ENCODE measurements around the gene CRYGN. TPM values are rescaled to one million over a fixed set of nuclear protein-coding genes. Genes with fewer than 3 reads are reported as not detected.

CRYGN gene
- total RNA-seq, 1 donor from 2014 or later = not detected

DNA sequence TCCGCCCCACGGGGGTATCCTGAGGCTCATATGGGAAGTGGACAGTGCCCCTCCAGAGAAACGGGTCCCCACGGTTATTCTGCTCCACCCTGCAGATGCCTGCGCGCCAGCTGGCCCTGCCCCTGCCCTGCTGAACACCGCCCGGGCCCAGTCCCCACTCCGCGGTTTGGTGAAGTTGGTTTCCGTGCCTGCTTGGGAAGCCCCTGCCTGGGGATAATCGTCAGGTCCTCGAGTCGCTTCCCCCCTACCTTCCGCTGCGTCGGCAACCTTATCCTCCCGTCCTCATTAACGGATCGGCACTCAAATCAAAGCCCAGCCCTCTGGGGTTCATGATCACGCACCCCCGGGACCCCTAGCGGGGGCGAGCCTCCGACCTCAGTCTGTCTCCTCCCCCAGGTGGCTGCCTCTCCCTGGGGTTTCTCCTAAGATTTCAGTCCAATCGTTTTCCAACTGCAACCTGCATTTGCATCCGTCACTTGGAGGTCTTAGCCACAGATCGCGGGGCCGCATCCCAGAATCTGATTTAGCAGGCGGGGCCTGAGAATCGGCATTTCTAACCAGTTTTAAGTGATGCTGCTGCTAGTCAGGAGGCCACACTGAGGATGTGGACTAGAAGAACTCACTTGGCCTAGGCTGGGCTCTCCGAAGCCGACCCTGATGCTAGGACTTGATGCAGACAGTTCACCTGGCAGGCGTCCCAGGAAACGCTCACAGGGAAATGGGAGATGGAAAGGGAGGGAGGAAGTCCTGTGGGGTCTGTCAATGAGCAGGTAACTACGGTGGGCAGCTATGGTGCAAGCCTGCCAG lies 57.7 kb downstream of the CRYGN start:
- no peaks in the 10 kb centered on the region for H3K9me3 Mint-ChIP-seq
- peak; percentile 25 for ATAC-seq (ENCODE audit: low read depth)
- TF ChIP-seq, protein P1, sequence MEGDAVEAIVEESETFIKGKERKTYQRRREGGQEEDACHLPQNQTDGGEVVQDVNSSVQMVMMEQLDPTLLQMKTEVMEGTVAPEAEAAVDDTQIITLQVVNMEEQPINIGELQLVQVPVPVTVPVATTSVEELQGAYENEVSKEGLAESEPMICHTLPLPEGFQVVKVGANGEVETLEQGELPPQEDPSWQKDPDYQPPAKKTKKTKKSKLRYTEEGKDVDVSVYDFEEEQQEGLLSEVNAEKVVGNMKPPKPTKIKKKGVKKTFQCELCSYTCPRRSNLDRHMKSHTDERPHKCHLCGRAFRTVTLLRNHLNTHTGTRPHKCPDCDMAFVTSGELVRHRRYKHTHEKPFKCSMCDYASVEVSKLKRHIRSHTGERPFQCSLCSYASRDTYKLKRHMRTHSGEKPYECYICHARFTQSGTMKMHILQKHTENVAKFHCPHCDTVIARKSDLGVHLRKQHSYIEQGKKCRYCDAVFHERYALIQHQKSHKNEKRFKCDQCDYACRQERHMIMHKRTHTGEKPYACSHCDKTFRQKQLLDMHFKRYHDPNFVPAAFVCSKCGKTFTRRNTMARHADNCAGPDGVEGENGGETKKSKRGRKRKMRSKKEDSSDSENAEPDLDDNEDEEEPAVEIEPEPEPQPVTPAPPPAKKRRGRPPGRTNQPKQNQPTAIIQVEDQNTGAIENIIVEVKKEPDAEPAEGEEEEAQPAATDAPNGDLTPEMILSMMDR (IDR thresholded peaks at IDR 0.05) = no peak
- H3K4me3 Mint-ChIP-seq = peak overlapping the region; percentile 75
- DNase-seq = no peak
- ChIA-PET POLR2A (interaction anchor here (0.8 to 1.2 kb wide), 3 partner anchors 8 to 18 kb away, joined by 3 read pairs; no protein-coding TSS in a partner anchor), CTCF (no interaction called here)
- peaks cover 2% of the 10 kb centered on the region for H3K27me3 Mint-ChIP-seq
- intact Hi-C loops (cut with micrococcal nuclease) = loop anchor here (5.0 kb wide), 1 partner anchor 65 kb away; no protein-coding TSS in a partner anchor
- H3K4me1 Mint-ChIP-seq = peaks cover 26% of the 10 kb centered on the region
- H3K27ac Mint-ChIP-seq = no peak overlapping the region
- peaks cover 20% of the 10 kb centered on the region for H3K36me3 Mint-ChIP-seq (ENCODE audit: low read depth)

DNA sequence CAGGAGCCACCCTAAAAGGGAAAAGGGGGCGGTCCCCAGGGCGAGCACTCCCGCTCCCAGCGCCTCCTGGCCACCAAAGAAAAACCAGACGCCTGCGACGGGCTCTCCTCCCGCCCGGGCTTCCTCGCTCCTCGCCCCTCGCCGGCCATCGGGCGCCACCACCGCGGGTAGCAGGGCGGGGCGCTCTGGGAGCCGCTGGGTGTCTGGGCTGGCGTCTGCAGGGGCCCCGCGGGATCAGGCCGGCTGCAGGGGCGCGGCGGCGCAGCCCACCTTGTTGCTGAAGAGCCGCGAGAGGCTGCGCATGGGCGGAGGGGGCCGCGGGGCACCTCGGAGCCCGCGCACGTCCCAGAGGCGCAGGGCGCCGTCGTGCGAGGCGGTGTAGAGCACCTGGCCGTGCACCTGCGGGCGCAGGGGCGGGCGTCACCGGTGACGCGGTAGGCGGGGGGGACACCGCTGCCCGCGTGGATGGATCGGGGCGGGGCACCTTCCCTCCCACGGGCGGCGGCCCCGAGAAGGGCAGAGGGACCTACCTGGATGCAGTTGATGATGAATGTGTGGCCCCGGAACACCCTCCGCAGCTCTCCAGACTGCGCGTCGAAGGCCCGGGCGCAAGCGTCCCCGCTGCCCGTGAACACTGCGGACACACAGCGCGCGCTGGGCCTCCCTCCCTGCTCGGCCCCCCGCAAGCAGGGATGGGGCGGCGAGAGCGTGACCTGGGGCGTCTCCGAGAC lies 58.4 kb downstream of the CRYGN start:
- H3K9me3 Mint-ChIP-seq = no peaks in the 10 kb centered on the region
- H3K4me1 Mint-ChIP-seq = peaks cover 26% of the 10 kb centered on the region
- peak overlapping the region; percentile 61 for H3K27ac Mint-ChIP-seq
- peak overlapping the region; percentile 83 for H3K4me3 Mint-ChIP-seq
- intact Hi-C loops (cut with micrococcal nuclease) = loop anchor here (1.0 to 5.0 kb wide), 5 partner anchors 13 to 251 kb away; no protein-coding TSS in a partner anchor
- DNase-seq (peak; percentile 57), ATAC-seq (ENCODE audit: low read depth) (peak; percentile 78)
- ChIA-PET CTCF (interaction anchor here (1.2 kb wide), 1 partner anchor 66 kb away, joined by 4 read pairs; no protein-coding TSS in a partner anchor), POLR2A (interaction anchor here (0.8 to 1.2 kb wide), 3 partner anchors 8 to 19 kb away, joined by 3 read pairs; no protein-coding TSS in a partner anchor)
- peaks cover 2% of the 10 kb centered on the region for H3K27me3 Mint-ChIP-seq
- TF ChIP-seq, protein P1 (IDR thresholded peaks at IDR 0.05) = no peak
- H3K36me3 Mint-ChIP-seq (ENCODE audit: low read depth) = peaks cover 27% of the 10 kb centered on the region

DNA sequence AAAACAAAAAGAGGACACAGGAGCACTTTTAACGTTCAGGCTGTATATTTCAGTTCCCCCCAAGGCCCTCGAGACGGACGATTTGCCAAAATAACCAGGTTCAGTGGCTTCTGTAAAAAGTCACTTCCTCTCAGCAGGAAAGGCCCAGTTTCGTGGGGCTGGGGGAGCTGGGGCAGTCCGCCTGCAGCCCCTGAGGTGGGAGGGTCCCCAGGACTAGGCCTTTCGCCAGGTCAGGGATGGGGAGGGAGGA lies 58.9 kb downstream of the CRYGN start:
- intact Hi-C loops (cut with micrococcal nuclease) = loop anchor here (1.0 to 5.0 kb wide), 5 partner anchors 13 to 251 kb away; no protein-coding TSS in a partner anchor
- DNase-seq (no peak), ATAC-seq (ENCODE audit: low read depth) (peak; percentile 50)
- Mint-ChIP-seq H3K4me1 (peaks cover 26% of the 10 kb centered on the region), H3K36me3 (ENCODE audit: low read depth) (peaks cover 32% of the 10 kb centered on the region), H3K9me3 (no peaks in the 10 kb centered on the region), H3K4me3 (peak overlapping the region; percentile 83), H3K27ac (peak overlapping the region; percentile 61), H3K27me3 (peaks cover 2% of the 10 kb centered on the region)
- ChIA-PET POLR2A (interaction anchor here (0.6 kb wide), 1 partner anchor 1035 kb away, joined by 6 read pairs; no protein-coding TSS in a partner anchor), CTCF (interaction anchor here (1.2 kb wide), 1 partner anchor 67 kb away, joined by 4 read pairs; no protein-coding TSS in a partner anchor)
- TF ChIP-seq, protein P1 (IDR thresholded peaks at IDR 0.05) = no peak

DNA sequence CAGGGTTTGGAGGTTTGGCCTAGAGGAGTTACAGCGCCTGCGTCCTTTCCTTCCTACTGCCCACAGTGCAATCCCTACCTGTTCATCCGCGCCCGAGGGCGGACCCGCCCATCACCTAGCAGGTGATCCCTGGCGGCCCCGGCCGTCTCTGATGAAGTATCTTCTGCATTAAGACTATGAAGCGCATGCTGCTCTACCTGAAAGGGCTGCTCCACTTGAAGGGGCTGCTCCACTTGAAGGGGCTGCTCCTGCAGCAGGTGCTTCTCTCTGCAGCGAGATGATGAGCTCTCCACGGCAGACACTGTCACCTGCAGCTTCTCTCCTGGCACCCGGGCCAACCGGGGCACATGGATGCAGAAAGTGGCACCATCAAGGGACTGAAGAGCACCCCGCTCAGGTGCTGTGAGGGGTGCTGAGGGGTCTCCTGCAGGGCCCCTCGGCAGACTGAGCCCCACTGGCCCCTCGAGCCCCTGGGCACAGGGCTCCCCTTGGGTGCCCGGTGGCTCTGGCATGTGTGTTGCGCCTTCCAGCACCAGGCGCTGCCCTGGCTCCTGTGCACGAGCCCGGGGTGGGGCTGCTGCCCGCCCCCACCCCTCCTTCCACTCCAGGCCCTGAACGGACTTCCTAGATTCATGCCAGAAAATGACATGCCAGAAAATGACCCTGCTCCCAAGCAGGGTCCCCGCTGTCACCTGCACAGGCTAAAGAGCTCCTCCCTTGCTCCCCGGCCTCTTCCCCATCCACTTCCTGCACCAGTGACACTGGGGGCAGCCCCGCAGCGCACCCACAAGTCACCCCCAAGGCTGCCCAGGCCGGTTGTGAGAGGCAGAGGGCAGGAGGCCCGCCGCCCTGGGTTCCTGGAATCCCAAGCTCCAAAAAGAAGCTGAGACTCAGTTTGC lies 59.5 kb downstream of the CRYGN start:
- peak overlapping the region; percentile 61 for H3K27ac Mint-ChIP-seq
- ChIA-PET POLR2A (interaction anchor here (0.6 kb wide), 1 partner anchor 1036 kb away, joined by 6 read pairs; no protein-coding TSS in a partner anchor), CTCF (interaction anchor here (1.2 kb wide), 1 partner anchor 67 kb away, joined by 4 read pairs; no protein-coding TSS in a partner anchor)
- DNase-seq = no peak
- TF ChIP-seq, protein P1 (IDR thresholded peaks at IDR 0.05) = no peak
- H3K36me3 Mint-ChIP-seq (ENCODE audit: low read depth) = peaks cover 37% of the 10 kb centered on the region
- ATAC-seq (ENCODE audit: low read depth) = peak; percentile 8
- peak overlapping the region; percentile 83 for H3K4me3 Mint-ChIP-seq
- peaks cover 26% of the 10 kb centered on the region for H3K4me1 Mint-ChIP-seq
- H3K27me3 Mint-ChIP-seq = peaks cover 2% of the 10 kb centered on the region
- intact Hi-C loops (cut with micrococcal nuclease) = loop anchor here (1.0 to 5.0 kb wide), 5 partner anchors 12 to 252 kb away; no protein-coding TSS in a partner anchor
- no peaks in the 10 kb centered on the region for H3K9me3 Mint-ChIP-seq
